Endothelial cell of umbilical vein (primary cell): ENCODE results near the gene CLDN14.

ENCODE experiments used
- CTCF ChIP-seq, 2 donors: IDR thresholded peaks; 1 replicate in 1 of 2; 2 replicates in 1 of 2; pipeline ENCODE4 v1.5.1; 2011; ENCODE audit warnings: low read length in 2 of 2, mild to moderate bottlenecking in 2 of 2, moderate library complexity in 2 of 2, control low read depth in 1 of 2, inconsistent platforms in 1 of 2, low read depth in 1 of 2; ENCODE audit not compliant: insufficient read depth in 1 of 2; ENCODE audit errors: extremely low read depth in 1 of 2
- EZH2 ChIP-seq: IDR thresholded peaks from 2 replicates; pipeline ENCODE4 v1.6.1; 2012; ENCODE audit warnings: borderline replicate concordance, low read depth, mild to moderate bottlenecking, moderate library complexity, low read length, inconsistent platforms; ENCODE audit not compliant: severe bottlenecking
- FOS ChIP-seq: IDR thresholded peaks from 2 replicates; pipeline ENCODE4 v1.6.1; 2011; ENCODE audit warnings: mild to moderate bottlenecking, low read length, moderate library complexity, borderline replicate concordance; ENCODE audit not compliant: insufficient read depth
- GATA2 ChIP-seq: IDR thresholded peaks from 2 replicates; pipeline ENCODE4 v1.7.0; 2011; ENCODE audit warnings: low read depth, mild to moderate bottlenecking, moderate library complexity, mixed read lengths, low read length; ENCODE audit not compliant: insufficient read length, insufficient read depth
- JUN ChIP-seq: IDR thresholded peaks from 2 replicates; pipeline ENCODE4 v1.6.1; 2011; ENCODE audit warnings: borderline replicate concordance, low read depth; ENCODE audit not compliant: insufficient read length, insufficient read depth
- MAX ChIP-seq: IDR thresholded peaks from 2 replicates; pipeline ENCODE4 v1.6.1; 2011; ENCODE audit not compliant: insufficient read depth, insufficient read length
- MYC ChIP-seq: IDR thresholded peaks from one replicate; pipeline ENCODE4 v1.6.1; 2011; ENCODE audit warnings: mild to moderate bottlenecking, low read depth, low read length
- POLR2A ChIP-seq: IDR thresholded peaks from 2 replicates; pipeline ENCODE4 v1.6.1; 2012; ENCODE audit warnings: low read depth, mild to moderate bottlenecking, control low read depth, low read length
- POLR2AphosphoS5 ChIP-seq: IDR thresholded peaks from 2 replicates; pipeline ENCODE4 v1.6.1; 2012; ENCODE audit warnings: low read depth, mild to moderate bottlenecking, control low read depth, low read length, moderate library complexity; ENCODE audit not compliant: insufficient read depth

GRCh38 chr21:36510911-36511310 is 31.0 kb upstream of the CLDN14 start:
- TF ChIP-seq CTCF (IDR thresholded peaks at IDR 0.05; ENCODE audit: extremely low read depth in 1 of 2, insufficient read depth in 1 of 2, low read depth in 1 of 2, low read length in 2 of 2) = no peak
- no peak for TF ChIP-seq MAX
- TF ChIP-seq POLR2A = no peak
- TF ChIP-seq POLR2AphosphoS5 = no peak
- no peak for TF ChIP-seq EZH2
- no peak for TF ChIP-seq FOS
- no peak for TF ChIP-seq JUN
- TF ChIP-seq GATA2 = no peak
- TF ChIP-seq MYC = no peak
